ENCODE data around the gene CTCF. TPM values are rescaled to one million over a fixed set of nuclear protein-coding genes. Genes with fewer than 3 reads are reported as not detected.

Gene CTCF
- total and polyA plus RNA-seq, 2 experiments from 2014 or later = 64.5 to 72.3 TPM

- ATAC-seq = no peak
- H4K20me1 ChIP-seq (replicated peaks; ENCODE audit: insufficient read depth) = no peaks in the 10 kb centered on the region
- no peak overlapping the region for H3K4me3 Mint-ChIP-seq
- H3K4me3 ChIP-seq = no peak overlapping the region
- H2AFZ ChIP-seq = no peak overlapping the region
- peaks cover 23% of the 10 kb centered on the region for H3F3A ChIP-seq (replicated peaks; ENCODE audit: low read depth)
- H3K79me2 ChIP-seq (replicated peaks; ENCODE audit: insufficient read depth) = no peaks in the 10 kb centered on the region
- peaks cover 26% of the 10 kb centered on the region for H3K27me3 Mint-ChIP-seq (ENCODE audit: insufficient read depth, low read depth, poor library complexity)
- H3K4me2 ChIP-seq = no peak overlapping the region; the same call in 1 of the 2 replicates
- H3K4me1 Mint-ChIP-seq = peaks cover 8% of the 10 kb centered on the region; the same call in 2 of the 3 replicates
- peaks cover 7% of the 10 kb centered on the region; the same call in 1 of the 2 replicates for H3K4me1 ChIP-seq (ENCODE audit: insufficient read depth)
- H3K9me3 Mint-ChIP-seq = no peaks in the 10 kb centered on the region
- no peak overlapping the region for H3K27ac Mint-ChIP-seq
- DNase-seq (ENCODE audit: low spot score) = no peak
- H3K27me3 ChIP-seq (ENCODE audit: insufficient read depth) = peaks cover 10% of the 10 kb centered on the region
- TF ChIP-seq NANOG (IDR thresholded peaks at IDR 0.05; ENCODE audit: borderline replicate concordance) = no peak
- peak; percentile 13 to 31; a peak in 2 of 4 replicates for TF ChIP-seq CTCF (conservative IDR thresholded peaks at IDR 0.05; ENCODE audit: low read depth in 2 of 2)
- TF ChIP-seq CREB1 (CRISPR knock-in tag; IDR thresholded peaks at IDR 0.05; ENCODE audit: low read depth) = no peak
- no peak for TF ChIP-seq POLR2AphosphoS5 (IDR thresholded peaks at IDR 0.05; ENCODE audit: low read depth)
- no peaks in the 10 kb centered on the region for H3K36me3 ChIP-seq (ENCODE audit: insufficient read depth)
- H3K36me3 Mint-ChIP-seq (ENCODE audit: low read depth) = no peaks in the 10 kb centered on the region; the same call in 2 of the 3 replicates
- H3K9me2 ChIP-seq (ENCODE audit: insufficient read depth) = no peaks in the 10 kb centered on the region
- H3K27ac ChIP-seq (ENCODE audit: low read depth) = no peak overlapping the region
Measured at GRCh38 chr16:67668495-67669157, 106.3 kb downstream of the CTCF start.

- Mint-ChIP-seq H3K27me3 (ENCODE audit: insufficient read depth, low read depth, poor library complexity) (peaks cover 29% of the 10 kb centered on the region), H3K4me1 (peaks cover 9% of the 10 kb centered on the region; the same call in 1 of the 3 replicates), H3K36me3 (ENCODE audit: low read depth) (no peaks in the 10 kb centered on the region; the same call in 2 of the 3 replicates), H3K4me3 (no peak overlapping the region), H3K27ac (no peak overlapping the region), H3K9me3 (no peaks in the 10 kb centered on the region)
- Histone ChIP-seq H3F3A (replicated peaks; ENCODE audit: low read depth) (peaks cover 17% of the 10 kb centered on the region), H4K20me1 (replicated peaks; ENCODE audit: insufficient read depth) (no peaks in the 10 kb centered on the region; the same call in 1 of the 2 replicates), H3K4me1 (ENCODE audit: insufficient read depth) (peaks cover 7% of the 10 kb centered on the region; the same call in 1 of the 2 replicates), H3K4me2 (no peak overlapping the region), H2AFZ (no peak overlapping the region), H3K36me3 (ENCODE audit: insufficient read depth) (no peaks in the 10 kb centered on the region), H3K79me2 (replicated peaks; ENCODE audit: insufficient read depth) (no peaks in the 10 kb centered on the region), H3K9me2 (ENCODE audit: insufficient read depth) (no peaks in the 10 kb centered on the region), H3K27me3 (ENCODE audit: insufficient read depth) (peaks cover 10% of the 10 kb centered on the region), H3K27ac (ENCODE audit: low read depth) (no peak overlapping the region), H3K4me3 (no peak overlapping the region)
- TF ChIP-seq NANOG (IDR thresholded peaks at IDR 0.05; ENCODE audit: borderline replicate concordance) (no peak), ZNF462 (CRISPR knock-in tag; IDR thresholded peaks at IDR 0.05) (no peak), EZH2phosphoT487 (IDR thresholded peaks at IDR 0.05; ENCODE audit: unreplicated experiment) (no peak), POLR2AphosphoS5 (IDR thresholded peaks at IDR 0.05; ENCODE audit: low read depth) (no peak), REST (IDR thresholded peaks at IDR 0.05; ENCODE audit: unreplicated experiment) (no peak), JUNB (IDR thresholded peaks at IDR 0.05; ENCODE audit: unreplicated experiment) (no peak)
- DNase-seq (ENCODE audit: low spot score) (no peak), ATAC-seq (no peak)
Measured at GRCh38 chr16:67669499-67670101, 107.3 kb downstream of the CTCF start.
